Liver (tissue), 9 donors: ENCODE results near the gene FAR1. TPM values are rescaled to one million over a fixed set of nuclear protein-coding genes. Genes with fewer than 3 reads are reported as not detected.

Source experiments
- DNase-seq: peaks from one replicate; pipeline ENCODE4 v3.0.0-alpha.2; 2017; ENCODE audit warnings: low spot score
- H3K27ac ChIP-seq, 2 donors: one replicate each; pipeline ENCODE4 v1.7.0; 2013; ENCODE audit warnings: inconsistent platforms in 2 of 2, low read length in 2 of 2, control low read depth in 1 of 2, low read depth in 1 of 2, mild to moderate bottlenecking in 1 of 2
- H3K27me3 ChIP-seq, 4 donors: one replicate each; pipeline versions ENCODE4 v1.6.1 to v1.7.0; 2013; ENCODE audit warnings: low read length in 3 of 4, inconsistent platforms in 1 of 4, mild to moderate bottlenecking in 1 of 4, moderate library complexity in 1 of 4; ENCODE audit not compliant: control insufficient read depth in 4 of 4, insufficient read depth in 4 of 4
- H3K36me3 ChIP-seq, 4 donors: one replicate each; pipeline versions ENCODE4 v1.6.1 to v1.7.0; 2013; ENCODE audit warnings: low read length in 3 of 4, mild to moderate bottlenecking in 3 of 4, low read depth in 1 of 4, moderate library complexity in 1 of 4; ENCODE audit not compliant: control insufficient read depth in 4 of 4, insufficient read depth in 3 of 4
- H3K4me1 ChIP-seq, 4 donors: one replicate each; pipeline versions ENCODE4 v1.6.1 to v1.7.0; 2013; ENCODE audit warnings: low read length in 3 of 4, mild to moderate bottlenecking in 3 of 4, moderate library complexity in 1 of 4; ENCODE audit not compliant: control insufficient read depth in 4 of 4, insufficient read depth in 4 of 4
- H3K4me3 ChIP-seq, 3 donors: one replicate each; pipeline versions ENCODE4 v1.6.1 to v1.7.0; 2013; ENCODE audit warnings: low read length in 3 of 3, control low read depth in 1 of 3, low read depth in 1 of 3, mild to moderate bottlenecking in 1 of 3
- H3K9ac ChIP-seq, 2 donors: one replicate each; pipeline ENCODE4 v1.7.0; 2013; ENCODE audit warnings: low read length in 2 of 2, mild to moderate bottlenecking in 2 of 2, moderate library complexity in 2 of 2, control low read depth in 1 of 2, low read depth in 1 of 2
- H3K9me3 ChIP-seq, 4 donors: one replicate each; pipeline versions ENCODE4 v1.6.1 to v1.7.0; 2013; ENCODE audit warnings: low read length in 3 of 4; ENCODE audit not compliant: control insufficient read depth in 4 of 4
- EGR1 ChIP-seq, 2 donors: IDR thresholded peaks; 2 replicates each; pipeline ENCODE4 v1.6.1; 2016 to 2018; ENCODE audit warnings: antibody characterized with exemption in 2 of 2, low read depth in 2 of 2
- FOXA1 ChIP-seq: IDR thresholded peaks from 2 replicates; pipeline ENCODE4 v1.6.1; 2016; ENCODE audit warnings: antibody characterized with exemption
- FOXA2 ChIP-seq: IDR thresholded peaks from 2 replicates; pipeline ENCODE4 v1.6.1; 2016; ENCODE audit warnings: antibody characterized with exemption
- GABPA ChIP-seq, 2 donors: IDR thresholded peaks in 1 of 2; conservative IDR thresholded peaks in 1 of 2; 2 replicates each; pipeline ENCODE4 v1.6.1; 2016; ENCODE audit warnings: antibody characterized with exemption in 2 of 2, mild to moderate bottlenecking in 1 of 2, moderate library complexity in 1 of 2
- HNF4A ChIP-seq, 2 donors: conservative IDR thresholded peaks; 2 replicates each; pipeline ENCODE4 v1.6.1; 2016; ENCODE audit warnings: antibody characterized with exemption in 2 of 2, mild to moderate bottlenecking in 2 of 2
- HNF4G ChIP-seq: IDR thresholded peaks from 2 replicates; pipeline ENCODE4 v1.6.1; 2016; ENCODE audit warnings: antibody characterized with exemption
- JUND ChIP-seq, 2 donors: IDR thresholded peaks; 2 replicates each; pipeline ENCODE4 v1.6.1; 2016; ENCODE audit warnings: antibody characterized with exemption in 2 of 2
- NR2F2 ChIP-seq: IDR thresholded peaks from 2 replicates; pipeline ENCODE4 v1.6.1; 2016; ENCODE audit warnings: antibody characterized with exemption
- RAD21 ChIP-seq, 2 donors: IDR thresholded peaks; 2 replicates each; pipeline ENCODE4 v1.6.1; 2016; ENCODE audit warnings: antibody characterized with exemption in 2 of 2, mild to moderate bottlenecking in 2 of 2
- RXRA ChIP-seq, 2 donors: IDR thresholded peaks; 2 replicates each; pipeline ENCODE4 v1.6.1; 2017 to 2018; ENCODE audit warnings: antibody characterized with exemption in 2 of 2, mild to moderate bottlenecking in 1 of 2
- SP1 ChIP-seq: IDR thresholded peaks from 2 replicates; pipeline ENCODE4 v1.6.1; 2018; ENCODE audit warnings: antibody characterized with exemption, mild to moderate bottlenecking
- TAF1 ChIP-seq: conservative IDR thresholded peaks from 2 replicates; pipeline ENCODE4 v1.6.1; 2016; ENCODE audit warnings: antibody characterized with exemption, mild to moderate bottlenecking
- YY1 ChIP-seq: IDR thresholded peaks from 2 replicates; pipeline ENCODE4 v1.6.1; 2016; ENCODE audit warnings: antibody characterized with exemption, mild to moderate bottlenecking
- WGBS: extraction: QIAGEN DNeasy Blood & Tissue Kit; methylation state at CpG from one replicate; pipeline ENCODE4 v1.1.7; 2013; 5-methylcytosine and 5-hydroxymethylcytosine counted together
- polyA plus RNA-seq, 2 donors: library from polyadenylated mRNA; stranded (reverse) in 1 of 2; unstranded in 1 of 2; fragments of 200-250 nt in 1 of 2; fragments of >200 nt in 1 of 2; fragmentation: Nextera tagmentation in 1 of 2; extraction: Ambion mirVana in 1 of 2; gene quantifications; one replicate each; pipeline versions ENCODE4 v1.2.1 to v1.2.3, GENCODE V29; 2013 to 2015
- total RNA-seq, 2 donors: library from RNA; depleted of rRNA; stranded (reverse); fragments of >200 nt; gene quantifications; one replicate each; pipeline ENCODE4 v1.2.3, GENCODE V29; 2014
- TF ChIP-seq, protein P1 (sequence below): IDR thresholded peaks from 2 replicates; pipeline ENCODE4 v1.6.1; 2016; ENCODE audit warnings: antibody characterized with exemption
- TF ChIP-seq, protein P2 (sequence below): IDR thresholded peaks from 2 replicates; pipeline ENCODE4 v1.6.1; 2016; ENCODE audit warnings: antibody characterized with exemption, mild to moderate bottlenecking
- TF ChIP-seq, protein P3 (sequence below): IDR thresholded peaks from 2 replicates; pipeline ENCODE4 v1.6.1; 2016; ENCODE audit warnings: antibody characterized with exemption
- TF ChIP-seq, protein P4 (sequence below): fragments of 150-350 bp; IDR thresholded peaks from 2 replicates; pipeline ENCODE4 v1.5.1; 2017; ENCODE audit warnings: improper control_type of control experiment, low read depth, low read length; ENCODE audit not compliant: missing input control
- donor health status: healthy.
- donor health status: healthy.
- donor health status: healthy.
- donor health status: healthy.
- donor health status: healthy.

The FAR1 gene
- total and polyA plus RNA-seq, 4 donors: 1.7 to 29.6 (median 5.5) TPM

DNA sequence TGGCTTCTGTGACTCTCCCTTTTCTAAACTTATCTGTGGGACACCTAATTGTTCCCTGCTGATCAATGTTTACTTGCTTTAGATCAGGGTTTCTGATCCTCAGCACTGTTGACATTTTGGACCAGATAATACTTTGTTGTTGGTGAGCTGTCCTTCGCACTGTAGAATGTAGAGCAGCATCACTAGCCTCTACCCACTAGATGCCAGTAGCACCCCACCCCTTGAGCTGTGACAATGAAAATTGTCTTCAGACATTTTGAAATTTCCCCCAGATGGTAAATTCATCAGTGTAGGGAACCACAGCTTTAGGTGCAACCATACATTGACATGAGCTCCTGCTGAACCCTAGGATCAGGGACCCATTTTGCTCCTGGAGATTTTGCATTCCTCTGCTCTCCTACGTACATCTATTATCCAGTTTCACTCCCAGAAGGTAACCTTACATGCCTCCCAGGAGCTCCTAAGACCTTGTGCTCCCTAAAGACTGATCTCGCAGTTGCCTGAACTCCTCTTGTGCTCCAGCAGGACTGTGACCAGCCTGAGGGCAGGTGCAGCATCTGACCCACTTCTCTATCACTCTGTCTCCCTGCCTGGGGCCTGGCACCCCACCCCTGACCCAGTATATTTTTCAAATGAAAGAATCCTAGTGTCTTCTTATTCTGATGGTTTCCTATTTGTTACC is 107.8 kb downstream of the FAR1 start (continued):
- TF ChIP-seq HNF4A (conservative IDR thresholded peaks at IDR 0.05): no peak
- TF ChIP-seq, protein P1, sequence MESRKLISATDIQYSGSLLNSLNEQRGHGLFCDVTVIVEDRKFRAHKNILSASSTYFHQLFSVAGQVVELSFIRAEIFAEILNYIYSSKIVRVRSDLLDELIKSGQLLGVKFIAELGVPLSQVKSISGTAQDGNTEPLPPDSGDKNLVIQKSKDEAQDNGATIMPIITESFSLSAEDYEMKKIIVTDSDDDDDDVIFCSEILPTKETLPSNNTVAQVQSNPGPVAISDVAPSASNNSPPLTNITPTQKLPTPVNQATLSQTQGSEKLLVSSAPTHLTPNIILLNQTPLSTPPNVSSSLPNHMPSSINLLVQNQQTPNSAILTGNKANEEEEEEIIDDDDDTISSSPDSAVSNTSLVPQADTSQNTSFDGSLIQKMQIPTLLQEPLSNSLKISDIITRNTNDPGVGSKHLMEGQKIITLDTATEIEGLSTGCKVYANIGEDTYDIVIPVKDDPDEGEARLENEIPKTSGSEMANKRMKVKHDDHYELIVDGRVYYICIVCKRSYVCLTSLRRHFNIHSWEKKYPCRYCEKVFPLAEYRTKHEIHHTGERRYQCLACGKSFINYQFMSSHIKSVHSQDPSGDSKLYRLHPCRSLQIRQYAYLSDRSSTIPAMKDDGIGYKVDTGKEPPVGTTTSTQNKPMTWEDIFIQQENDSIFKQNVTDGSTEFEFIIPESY: no peak

DNA sequence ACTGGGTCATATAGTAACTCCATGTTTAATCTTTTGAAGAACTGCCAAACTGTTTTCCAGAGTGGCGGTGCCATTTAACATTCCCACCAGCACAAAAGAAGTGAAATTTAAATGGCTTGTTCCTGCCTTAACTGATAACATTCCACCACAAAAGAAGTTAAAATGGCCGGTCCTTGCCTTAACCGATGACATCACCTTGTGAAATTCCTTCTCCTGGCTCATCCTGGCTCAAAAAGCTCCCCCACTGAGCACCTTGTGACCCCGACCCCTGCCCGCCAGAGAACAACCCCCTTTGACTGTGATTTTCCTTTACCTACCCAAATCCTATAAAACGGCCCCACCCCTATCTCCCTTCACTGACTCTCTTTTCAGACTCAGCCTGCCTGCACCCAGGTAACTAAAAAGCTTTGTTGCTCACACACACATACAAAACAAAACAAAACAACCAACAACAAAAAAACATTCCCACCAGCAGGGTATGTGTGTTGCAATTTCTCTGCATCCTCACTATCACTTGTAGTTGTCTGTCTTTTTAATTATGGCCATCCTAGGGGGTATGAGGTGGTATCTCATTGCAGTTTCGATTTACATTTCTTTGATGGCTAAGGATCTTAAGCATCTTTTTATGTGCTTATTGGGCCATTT is 109.0 kb downstream of the FAR1 start:
- 25% methylated on average over 7 of the region's 7 CpGs for WGBS
- H3K4me1 ChIP-seq: no peaks in the 10 kb centered on the region
- peaks cover 0 to 3% (median 0%) of the 10 kb centered on the region in 4 donors for H3K9me3 ChIP-seq
- H3K27me3 ChIP-seq: peaks cover 0 to 11% (median 0%) of the 10 kb centered on the region in 4 donors
- no peak overlapping the region for H3K4me3 ChIP-seq
- no peak overlapping the region for H3K9ac ChIP-seq
- DNase-seq: no peak
- TF ChIP-seq, protein P1: no peak
- TF ChIP-seq HNF4A (conservative IDR thresholded peaks at IDR 0.05): no peak
- TF ChIP-seq EGR1 (IDR thresholded peaks at IDR 0.05; ENCODE audit: low read depth in 2 of 2): no peak
- no peak for TF ChIP-seq FOXA2
- no peak overlapping the region for H3K27ac ChIP-seq
- H3K36me3 ChIP-seq: no peaks in the 10 kb centered on the region

DNA sequence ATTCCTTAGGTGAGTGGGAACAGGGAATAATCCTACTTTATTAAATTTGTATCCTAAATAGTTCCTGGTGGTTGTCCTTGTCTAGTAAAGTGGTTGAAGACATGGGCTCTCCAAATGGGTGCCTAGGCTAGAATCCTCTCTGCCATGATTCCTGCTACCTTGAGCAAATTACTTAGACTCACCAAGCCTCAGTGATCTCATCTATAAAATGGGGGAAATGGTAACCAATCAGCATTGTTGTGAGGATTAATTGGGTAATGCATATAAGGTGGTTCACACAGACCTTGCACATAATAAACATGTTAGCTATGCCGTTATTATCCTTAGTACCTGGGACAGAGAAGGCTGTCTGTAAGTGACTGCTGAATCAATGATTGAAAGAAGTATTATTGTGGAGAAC is 109.9 kb downstream of the FAR1 start:
- Histone ChIP-seq H3K27me3 (peaks cover 0 to 6% (median 0%) of the 10 kb centered on the region in 4 donors), H3K9me3 (peaks cover 0 to 3% (median 0%) of the 10 kb centered on the region in 4 donors), H3K4me3 (no peak overlapping the region), H3K27ac (no peak overlapping the region), H3K36me3 (no peaks in the 10 kb centered on the region), H3K4me1 (no peaks in the 10 kb centered on the region), H3K9ac (no peak overlapping the region)
- no peak for DNase-seq
- 78% methylated on average over 1 of the region's 1 CpG for WGBS
- TF ChIP-seq NR2F2: no peak
- TF ChIP-seq SP1: no peak
- TF ChIP-seq, protein P2, sequence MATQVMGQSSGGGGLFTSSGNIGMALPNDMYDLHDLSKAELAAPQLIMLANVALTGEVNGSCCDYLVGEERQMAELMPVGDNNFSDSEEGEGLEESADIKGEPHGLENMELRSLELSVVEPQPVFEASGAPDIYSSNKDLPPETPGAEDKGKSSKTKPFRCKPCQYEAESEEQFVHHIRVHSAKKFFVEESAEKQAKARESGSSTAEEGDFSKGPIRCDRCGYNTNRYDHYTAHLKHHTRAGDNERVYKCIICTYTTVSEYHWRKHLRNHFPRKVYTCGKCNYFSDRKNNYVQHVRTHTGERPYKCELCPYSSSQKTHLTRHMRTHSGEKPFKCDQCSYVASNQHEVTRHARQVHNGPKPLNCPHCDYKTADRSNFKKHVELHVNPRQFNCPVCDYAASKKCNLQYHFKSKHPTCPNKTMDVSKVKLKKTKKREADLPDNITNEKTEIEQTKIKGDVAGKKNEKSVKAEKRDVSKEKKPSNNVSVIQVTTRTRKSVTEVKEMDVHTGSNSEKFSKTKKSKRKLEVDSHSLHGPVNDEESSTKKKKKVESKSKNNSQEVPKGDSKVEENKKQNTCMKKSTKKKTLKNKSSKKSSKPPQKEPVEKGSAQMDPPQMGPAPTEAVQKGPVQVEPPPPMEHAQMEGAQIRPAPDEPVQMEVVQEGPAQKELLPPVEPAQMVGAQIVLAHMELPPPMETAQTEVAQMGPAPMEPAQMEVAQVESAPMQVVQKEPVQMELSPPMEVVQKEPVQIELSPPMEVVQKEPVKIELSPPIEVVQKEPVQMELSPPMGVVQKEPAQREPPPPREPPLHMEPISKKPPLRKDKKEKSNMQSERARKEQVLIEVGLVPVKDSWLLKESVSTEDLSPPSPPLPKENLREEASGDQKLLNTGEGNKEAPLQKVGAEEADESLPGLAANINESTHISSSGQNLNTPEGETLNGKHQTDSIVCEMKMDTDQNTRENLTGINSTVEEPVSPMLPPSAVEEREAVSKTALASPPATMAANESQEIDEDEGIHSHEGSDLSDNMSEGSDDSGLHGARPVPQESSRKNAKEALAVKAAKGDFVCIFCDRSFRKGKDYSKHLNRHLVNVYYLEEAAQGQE: no peak
- TF ChIP-seq FOXA1: no peak
- TF ChIP-seq GABPA (IDR thresholded peaks at IDR 0.05 in 1 of 2, conservative IDR thresholded peaks at IDR 0.05 in 1 of 2): no peak
- TF ChIP-seq JUND (IDR thresholded peaks at IDR 0.05): no peak
- TF ChIP-seq YY1: no peak
- TF ChIP-seq, protein P1: no peak
- TF ChIP-seq, protein P3, sequence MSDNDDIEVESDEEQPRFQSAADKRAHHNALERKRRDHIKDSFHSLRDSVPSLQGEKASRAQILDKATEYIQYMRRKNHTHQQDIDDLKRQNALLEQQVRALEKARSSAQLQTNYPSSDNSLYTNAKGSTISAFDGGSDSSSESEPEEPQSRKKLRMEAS: no peak
- TF ChIP-seq RAD21 (IDR thresholded peaks at IDR 0.05): no peak
- TF ChIP-seq, protein P4, sequence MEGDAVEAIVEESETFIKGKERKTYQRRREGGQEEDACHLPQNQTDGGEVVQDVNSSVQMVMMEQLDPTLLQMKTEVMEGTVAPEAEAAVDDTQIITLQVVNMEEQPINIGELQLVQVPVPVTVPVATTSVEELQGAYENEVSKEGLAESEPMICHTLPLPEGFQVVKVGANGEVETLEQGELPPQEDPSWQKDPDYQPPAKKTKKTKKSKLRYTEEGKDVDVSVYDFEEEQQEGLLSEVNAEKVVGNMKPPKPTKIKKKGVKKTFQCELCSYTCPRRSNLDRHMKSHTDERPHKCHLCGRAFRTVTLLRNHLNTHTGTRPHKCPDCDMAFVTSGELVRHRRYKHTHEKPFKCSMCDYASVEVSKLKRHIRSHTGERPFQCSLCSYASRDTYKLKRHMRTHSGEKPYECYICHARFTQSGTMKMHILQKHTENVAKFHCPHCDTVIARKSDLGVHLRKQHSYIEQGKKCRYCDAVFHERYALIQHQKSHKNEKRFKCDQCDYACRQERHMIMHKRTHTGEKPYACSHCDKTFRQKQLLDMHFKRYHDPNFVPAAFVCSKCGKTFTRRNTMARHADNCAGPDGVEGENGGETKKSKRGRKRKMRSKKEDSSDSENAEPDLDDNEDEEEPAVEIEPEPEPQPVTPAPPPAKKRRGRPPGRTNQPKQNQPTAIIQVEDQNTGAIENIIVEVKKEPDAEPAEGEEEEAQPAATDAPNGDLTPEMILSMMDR: no peak
- TF ChIP-seq RXRA (IDR thresholded peaks at IDR 0.05): no peak
- no peak for TF ChIP-seq TAF1
- no peak for TF ChIP-seq EGR1 (IDR thresholded peaks at IDR 0.05; ENCODE audit: low read depth in 2 of 2)
- no peak for TF ChIP-seq HNF4G
- TF ChIP-seq FOXA2: no peak
